ENCODE results near the gene TECTB.

- TF ChIP-seq CTCF (IDR thresholded peaks at IDR 0.05; ENCODE audit: low read depth, low read length, poor library complexity, severe bottlenecking) (no peak), EZH2phosphoT487 (IDR thresholded peaks at IDR 0.05; ENCODE audit: borderline replicate concordance, low read length) (no peak)
These were observed 55.8 kb downstream of the TECTB start for GRCh38 chr10:112338957-112339356.
